Psoas muscle (tissue), 8 donors: ENCODE data around the gene CLCNKA. TPM values are rescaled to one million over a fixed set of nuclear protein-coding genes. Genes with fewer than 3 reads are reported as not detected.
A peak's percentile ranks its signal among the peaks of the same experiment; 100 is the strongest.

ENCODE experiments used
- ATAC-seq, 4 donors: fragments of 200-7000 bp; cut with Tn5 transposase; one replicate each; pipeline ENCODE4 v1.9.1; 2020; ENCODE audit warnings: moderate library complexity in 3 of 4, mild to moderate bottlenecking in 2 of 4
- DNase-seq, 2 donors: peaks; one replicate each; pipeline ENCODE4 v3.0.0-alpha.2; 2020
- H3K27ac ChIP-seq: fragments of 200-600 bp; one replicate; pipeline ENCODE4 v1.8.0; 2022
- H3K27me3 ChIP-seq, 3 donors: fragments of 200-600 bp in 1 of 3; one replicate each; pipeline versions ENCODE4 v1.6.1 to v1.8.0; 2013 to 2022; ENCODE audit warnings: low read length in 2 of 3, mild to moderate bottlenecking in 2 of 3, moderate library complexity in 1 of 3; ENCODE audit not compliant: insufficient read depth in 3 of 3
- H3K36me3 ChIP-seq, 2 donors: fragments of 200-600 bp in 1 of 2; one replicate each; pipeline versions ENCODE4 v1.6.1 to v1.8.0; 2013 to 2022; ENCODE audit warnings: low read depth in 1 of 2, mild to moderate bottlenecking in 1 of 2, moderate library complexity in 1 of 2; ENCODE audit not compliant: insufficient read depth in 1 of 2
- H3K4me1 ChIP-seq: fragments of 200-600 bp; one replicate; pipeline ENCODE4 v1.8.0; 2022
- H3K4me3 ChIP-seq: fragments of 200-600 bp; one replicate; pipeline ENCODE4 v1.8.0; 2022; ENCODE audit warnings: mild to moderate bottlenecking
- H3K9me3 ChIP-seq: fragments of 200-600 bp; one replicate; pipeline ENCODE4 v1.8.0; 2022
- WGBS, 3 donors: extraction: QIAGEN DNeasy Blood & Tissue Kit; methylation state at CpG; one replicate each; pipeline versions ENCODE4 v1.1.6 to v1.1.7; 2013; 5-methylcytosine and 5-hydroxymethylcytosine counted together
- intact Hi-C, 2 donors: fragments of 100-400 bp; cut with DNase I; formaldehyde crosslinking; loops; one replicate each; pipeline versions ENCODE4 v1.11.0 to v1.14.2; 2022
- polyA plus RNA-seq, 3 donors: library from polyadenylated mRNA; stranded (reverse); fragments of 200-250 nt; gene quantifications; one replicate each; pipeline ENCODE4 v1.2.3, GENCODE V29; 2013
- total RNA-seq, 4 donors: library from RNA; stranded (reverse); fragmentation: NEBNext Ultra II Directional in 2 of 4; extraction: Animal tissue kit (Norgen Biotek cat#: 25700) in 2 of 4; gene quantifications; one replicate each; pipeline versions ENCODE4 v1.2.1 to v1.2.4, GENCODE V29; 2021 to 2023
- TF ChIP-seq, protein P1 (sequence below): fragments of 200-600 bp; IDR thresholded peaks from one replicate; pipeline ENCODE4 v1.8.0; 2022; ENCODE audit warnings: antibody characterized with exemption
- donor health status: healthy with polysubstance abuse.
- donor health status: DM: no; HTN: no; CAD: no; lungs with moderate emphysema.
- donor health status: Bipolar disorder and iron deficiency.
- donor health status: healthy.
- donor health status: DM: yes; HTN: yes; CAD: no.
- donor health status: DM: no; HTN: no; CAD: no.
- donor health status: DM: no; HTN: no; CAD: no.
- donor health status: DM: yes; HTN: yes; CAD: no.

CLCNKA gene
- total and polyA plus RNA-seq, 7 donors: 0.30 to 2.2 (median 1.2) TPM

DNA sequence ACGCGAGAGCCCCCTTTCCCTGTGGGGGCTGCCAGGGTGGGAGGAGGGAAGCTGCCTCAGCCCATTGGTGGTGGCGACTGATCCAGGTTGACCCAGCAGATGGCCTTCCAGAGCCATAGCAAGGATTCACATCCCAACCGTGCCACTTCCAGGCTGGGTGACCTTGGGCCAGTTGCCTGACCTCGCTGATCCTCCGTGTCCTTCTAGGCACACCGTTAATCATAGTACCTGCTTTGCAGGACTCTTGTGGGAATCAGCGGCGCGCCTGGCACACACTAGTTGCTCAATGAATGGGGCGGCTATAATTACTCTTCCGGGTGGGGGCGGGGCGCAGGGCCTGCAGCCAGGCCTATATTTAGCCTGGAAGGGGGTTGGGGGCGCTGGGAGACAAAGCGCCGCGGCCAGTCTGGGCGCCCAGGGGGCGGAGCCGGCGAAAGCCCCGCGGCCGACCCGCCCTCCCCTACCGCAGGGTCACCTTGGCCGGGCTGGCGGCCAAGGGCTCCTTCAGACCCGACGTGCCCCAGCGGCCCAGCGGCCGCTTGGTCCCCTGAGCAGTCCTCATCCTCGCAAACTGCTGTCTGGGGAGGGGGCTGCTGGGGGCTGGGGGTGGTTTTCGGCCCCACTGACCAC is 9.1 kb upstream of the CLCNKA start:
- WGBS, 3 donors: 4 to 6% (median 4%) methylated on average over 28 to 36 of the region's 36 CpGs
- TF ChIP-seq, protein P1, sequence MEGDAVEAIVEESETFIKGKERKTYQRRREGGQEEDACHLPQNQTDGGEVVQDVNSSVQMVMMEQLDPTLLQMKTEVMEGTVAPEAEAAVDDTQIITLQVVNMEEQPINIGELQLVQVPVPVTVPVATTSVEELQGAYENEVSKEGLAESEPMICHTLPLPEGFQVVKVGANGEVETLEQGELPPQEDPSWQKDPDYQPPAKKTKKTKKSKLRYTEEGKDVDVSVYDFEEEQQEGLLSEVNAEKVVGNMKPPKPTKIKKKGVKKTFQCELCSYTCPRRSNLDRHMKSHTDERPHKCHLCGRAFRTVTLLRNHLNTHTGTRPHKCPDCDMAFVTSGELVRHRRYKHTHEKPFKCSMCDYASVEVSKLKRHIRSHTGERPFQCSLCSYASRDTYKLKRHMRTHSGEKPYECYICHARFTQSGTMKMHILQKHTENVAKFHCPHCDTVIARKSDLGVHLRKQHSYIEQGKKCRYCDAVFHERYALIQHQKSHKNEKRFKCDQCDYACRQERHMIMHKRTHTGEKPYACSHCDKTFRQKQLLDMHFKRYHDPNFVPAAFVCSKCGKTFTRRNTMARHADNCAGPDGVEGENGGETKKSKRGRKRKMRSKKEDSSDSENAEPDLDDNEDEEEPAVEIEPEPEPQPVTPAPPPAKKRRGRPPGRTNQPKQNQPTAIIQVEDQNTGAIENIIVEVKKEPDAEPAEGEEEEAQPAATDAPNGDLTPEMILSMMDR: no peak
- Histone ChIP-seq H3K27me3 (no peaks in the 10 kb centered on the region), H3K4me3 (peak overlapping the region; percentile 84), H3K36me3 (no peaks in the 10 kb centered on the region), H3K4me1 (peaks cover 36% of the 10 kb centered on the region), H3K27ac (peak overlapping the region; percentile 100), H3K9me3 (no peaks in the 10 kb centered on the region)
- ATAC-seq (peak; percentile 49 to 65 (median 52)), DNase-seq (peak; percentile 87 to 95)
- intact Hi-C loops: no loop called here

DNA sequence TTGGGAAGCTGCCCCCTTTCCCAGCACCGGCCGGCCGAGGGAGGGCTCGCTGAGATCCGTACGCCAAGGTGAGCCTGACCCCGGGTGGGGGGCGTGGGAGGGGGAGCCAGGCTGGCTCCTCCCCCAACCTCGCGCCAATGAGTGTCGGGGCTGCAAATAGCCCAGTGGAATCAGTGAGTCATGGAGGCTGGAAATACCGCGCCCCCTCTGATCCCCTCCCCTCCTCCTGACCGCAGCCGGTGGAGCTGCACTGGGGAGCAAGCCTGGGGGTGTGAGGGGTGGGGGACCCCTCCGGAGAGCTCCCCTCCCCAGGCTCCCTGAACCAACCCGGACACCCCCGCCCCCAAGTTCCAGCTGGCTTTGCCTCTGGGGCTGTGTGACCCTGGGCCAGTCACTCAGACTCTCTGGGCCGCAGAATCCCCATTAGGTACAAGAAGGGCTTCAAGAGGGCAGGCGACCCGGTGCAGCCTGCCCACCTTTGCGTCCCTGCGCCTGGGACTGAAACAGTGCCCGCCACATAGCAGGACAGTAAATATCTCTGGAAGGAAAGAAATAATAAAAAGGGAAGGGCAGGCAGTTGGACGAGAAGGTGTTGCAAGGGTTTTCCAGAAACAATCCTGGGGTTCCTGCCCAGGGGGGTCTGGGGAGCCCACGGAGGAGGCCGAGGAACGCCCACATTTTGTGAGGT is 8.5 kb upstream of the CLCNKA start:
- Histone ChIP-seq H3K4me1 (peaks cover 42% of the 10 kb centered on the region), H3K27me3 (no peaks in the 10 kb centered on the region), H3K27ac (peak overlapping the region; percentile 100), H3K4me3 (peak overlapping the region; percentile 84), H3K36me3 (no peaks in the 10 kb centered on the region), H3K9me3 (no peaks in the 10 kb centered on the region)
- WGBS, 3 donors: 8 to 22% (median 12%) methylated on average over 20 to 28 of the region's 28 CpGs
- intact Hi-C loops: no loop called here
- ATAC-seq: peak; percentile 46 to 60 (median 48)
- TF ChIP-seq, protein P1: no peak
- peak; percentile 86 to 95 for DNase-seq

DNA sequence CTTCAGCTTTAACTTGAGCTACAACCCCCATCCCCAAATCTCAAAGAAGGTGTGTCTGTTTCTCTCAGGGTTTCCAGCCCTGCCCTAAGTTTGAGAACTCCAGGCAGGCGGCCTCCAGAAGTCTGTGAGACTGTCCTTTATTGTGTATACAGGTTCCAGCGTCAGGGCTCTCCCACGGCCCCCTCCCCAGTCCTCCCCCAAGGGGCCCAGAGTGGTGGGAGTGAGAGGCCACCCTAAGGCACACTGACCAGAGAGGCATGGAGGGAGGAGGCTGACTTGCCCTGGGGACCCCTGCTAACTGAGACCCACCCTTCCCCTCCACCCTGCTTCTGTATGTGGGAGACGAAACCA is 8.0 kb upstream of the CLCNKA start:
- 33 to 55% (median 43%) methylated on average over 4 of the region's 4 CpGs for WGBS, 3 donors
- Histone ChIP-seq H3K4me1 (peaks cover 47% of the 10 kb centered on the region), H3K27me3 (no peaks in the 10 kb centered on the region), H3K27ac (peak overlapping the region; percentile 100), H3K36me3 (no peaks in the 10 kb centered on the region), H3K9me3 (no peaks in the 10 kb centered on the region), H3K4me3 (peak overlapping the region; percentile 84)
- intact Hi-C loops: no loop called here
- peak in 1 of 2 donors; percentile 62 for DNase-seq
- TF ChIP-seq, protein P1: no peak
- ATAC-seq: no peak

DNA sequence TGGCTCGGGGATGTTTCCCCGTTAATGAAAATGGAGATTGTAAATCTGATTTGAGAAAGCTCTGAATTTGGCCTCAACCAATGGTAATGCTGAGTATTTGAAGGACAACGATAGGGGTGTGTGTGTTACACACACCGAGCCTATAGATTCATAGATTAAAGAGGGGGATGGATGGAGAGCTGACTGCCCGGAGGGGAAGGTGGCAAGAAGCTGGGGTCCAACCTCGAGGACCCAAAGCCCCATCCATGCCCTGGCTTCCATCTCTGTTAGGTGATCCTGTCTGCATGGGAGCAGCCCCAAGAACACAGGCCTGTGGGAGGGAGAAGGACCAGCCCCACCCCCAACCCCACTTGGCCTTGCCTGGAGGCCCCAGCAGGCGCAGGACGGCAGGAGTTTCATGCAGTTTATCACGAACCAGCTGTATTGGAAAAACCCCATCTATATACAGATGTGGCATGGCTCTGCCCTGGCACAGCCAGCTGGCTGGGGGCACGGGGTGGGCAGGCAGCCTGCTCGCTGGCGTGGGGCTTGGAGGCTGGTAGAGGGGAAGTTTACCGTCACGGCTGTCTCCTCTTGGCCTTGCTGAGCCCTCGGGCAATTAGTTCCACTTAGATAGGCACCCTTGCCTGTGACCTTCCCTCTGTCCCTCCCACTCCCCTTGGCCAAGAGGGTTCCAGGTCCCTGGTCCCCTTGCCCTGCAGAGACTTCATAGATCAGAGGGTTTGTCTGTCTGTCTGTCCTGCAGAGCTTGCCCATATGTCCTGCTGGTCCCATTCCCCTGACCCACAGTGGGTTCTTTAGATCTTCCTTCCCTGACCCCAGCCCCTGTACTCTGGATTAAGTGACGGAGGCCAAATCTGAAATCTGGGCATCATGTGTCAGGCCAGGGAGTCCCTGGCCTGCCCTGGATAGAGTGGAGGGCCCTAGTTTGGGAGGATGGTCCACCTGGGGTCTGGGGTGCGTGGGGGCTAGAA is 7.0 kb upstream of the CLCNKA start:
- H3K4me3 ChIP-seq: peak overlapping the region; percentile 84
- DNase-seq (peak; percentile 65 to 84), ATAC-seq (no peak)
- intact Hi-C loops: no loop called here
- TF ChIP-seq, protein P1: no peak
- H3K9me3 ChIP-seq: no peaks in the 10 kb centered on the region
- WGBS, 3 donors: 26 to 43% (median 28%) methylated on average over 17 of the region's 17 CpGs
- no peaks in the 10 kb centered on the region for H3K36me3 ChIP-seq
- no peaks in the 10 kb centered on the region for H3K27me3 ChIP-seq
- H3K27ac ChIP-seq: peak overlapping the region; percentile 100
- peaks cover 53% of the 10 kb centered on the region for H3K4me1 ChIP-seq
